ENCODE results near the gene DOCK8. TPM values are rescaled to one million over a fixed set of nuclear protein-coding genes. Genes with fewer than 3 reads are reported as not detected.

Gene DOCK8
- total and polyA plus RNA-seq, 2 of the 13 experiments (the other 11 are each of a cell fraction or from before 2014, with no cell fraction given), result 0.28 to 0.38 TPM

GRCh38 chr9:450057-450456 is 235.4 kb downstream of the DOCK8 start (continued):
- TF ChIP-seq CSRNP1 (CRISPR knock-in tag; IDR thresholded peaks at IDR 0.05) (no peak), ATF3 (CRISPR knock-in tag; IDR thresholded peaks at IDR 0.05) (no peak), ZFP37 (CRISPR knock-in tag; IDR thresholded peaks at IDR 0.05; ENCODE audit: borderline replicate concordance) (no peak)

GRCh38 chr9:450561-450960 is 235.9 kb downstream of the DOCK8 start:
- FAIRE-seq, result no peak
- no peak overlapping the region for H3K27ac ChIP-seq (ENCODE audit: extremely low read length, insufficient read depth, low read length)
- BruUV-seq (replicated peaks), result no TSS peak
- H3K9me3 ChIP-seq (ENCODE audit: low read length), result no peaks in the 10 kb centered on the region
- no peak overlapping the region for H3K9ac ChIP-seq (ENCODE audit: insufficient read depth, low read depth, low read length)
- no peaks in the 10 kb centered on the region for H3K79me2 ChIP-seq (ENCODE audit: insufficient read depth, low read length)
- intact Hi-C loops (cut with micrococcal nuclease; ENCODE audit: unreplicated experiment), result no loop called here
- ChIA-PET CTCF (ENCODE audit: low intra/inter-chr PET ratio, low total read pairs) (no interaction called here), POLR2A (no interaction called here)
- H2AFZ ChIP-seq (ENCODE audit: low read length), result no peak overlapping the region
- H3K36me3 ChIP-seq (replicated peaks in 1 of 2; ENCODE audit: control insufficient read depth in 1 of 2, insufficient read depth in 2 of 2, low read length in 2 of 2), result no peaks in the 10 kb centered on the region
- no peaks in the 10 kb centered on the region for H4K20me1 ChIP-seq (ENCODE audit: insufficient read depth, low read length)
- DNase-seq (ENCODE audit: low spot score), result no peak
- no peak for TF ChIP-seq ZNF800 (CRISPR knock-in tag; IDR thresholded peaks at IDR 0.05)
- TF ChIP-seq MED13 (CRISPR knock-in tag; IDR thresholded peaks at IDR 0.05), result no peak
- no peak for TF ChIP-seq TCF12 (IDR thresholded peaks at IDR 0.05)
- no peak for TF ChIP-seq TCF12 (CRISPR knock-in tag; IDR thresholded peaks at IDR 0.05)
- no peak for TF ChIP-seq ZNF616 (CRISPR knock-in tag; IDR thresholded peaks at IDR 0.05; ENCODE audit: low read depth)
- TF ChIP-seq U2AF1 (optimal IDR thresholded peaks at IDR 0.05; ENCODE audit: low read depth, low read length), result no peak
- TF ChIP-seq SAFB2 (CRISPR knock-in tag; IDR thresholded peaks at IDR 0.05; ENCODE audit: borderline replicate concordance, low read depth), result no peak
- TF ChIP-seq ZNF747 (CRISPR knock-in tag; IDR thresholded peaks at IDR 0.05; ENCODE audit: borderline replicate concordance), result no peak
- in situ Hi-C loops (cut with HindIII; ENCODE audit: extremely low pct_ligation_motif_present, low pct_unique_long_range_greater_than_20kb), result no loop called here
- no peak overlapping the region for H3K4me3 ChIP-seq (replicated peaks in 1 of 3; ENCODE audit: insufficient read depth in 1 of 3, low read depth in 2 of 3, low read length in 3 of 3)
- no peaks in the 10 kb centered on the region for H3K27me3 ChIP-seq (ENCODE audit: control insufficient read depth in 1 of 2, insufficient read depth in 2 of 2, low read length in 2 of 2)
- H3K4me1 ChIP-seq (ENCODE audit: insufficient read depth, low read length), result no peaks in the 10 kb centered on the region
- no peak overlapping the region for H3K4me2 ChIP-seq (ENCODE audit: low read depth, low read length)
- no peak for ATAC-seq
- 46% methylated on average over 4 of the region's 4 CpGs for WGBS (ENCODE audit: low lambda C conversion rate)
